Dermis microvascular lymphatic vessel endothelial cell (primary cell): ENCODE data around the gene BAZ2B. TPM values are rescaled to one million over a fixed set of nuclear protein-coding genes. Genes with fewer than 3 reads are reported as not detected.

Experiments
- DNase-seq, 2 donors: peaks; one replicate each; pipeline versions ENCODE4 v3.0.0 to v3.0.0-alpha.2; 2010; ENCODE audit warnings: low read depth in 2 of 2
- total RNA-seq: library from RNA; depleted of rRNA; stranded (reverse); fragments of >200 nt; gene quantifications from 2 replicates; pipeline ENCODE4 v1.2.1, GENCODE V29; 2014

The BAZ2B gene
- total RNA-seq, 1 donor from 2014 or later = 46.0 TPM

DNA sequence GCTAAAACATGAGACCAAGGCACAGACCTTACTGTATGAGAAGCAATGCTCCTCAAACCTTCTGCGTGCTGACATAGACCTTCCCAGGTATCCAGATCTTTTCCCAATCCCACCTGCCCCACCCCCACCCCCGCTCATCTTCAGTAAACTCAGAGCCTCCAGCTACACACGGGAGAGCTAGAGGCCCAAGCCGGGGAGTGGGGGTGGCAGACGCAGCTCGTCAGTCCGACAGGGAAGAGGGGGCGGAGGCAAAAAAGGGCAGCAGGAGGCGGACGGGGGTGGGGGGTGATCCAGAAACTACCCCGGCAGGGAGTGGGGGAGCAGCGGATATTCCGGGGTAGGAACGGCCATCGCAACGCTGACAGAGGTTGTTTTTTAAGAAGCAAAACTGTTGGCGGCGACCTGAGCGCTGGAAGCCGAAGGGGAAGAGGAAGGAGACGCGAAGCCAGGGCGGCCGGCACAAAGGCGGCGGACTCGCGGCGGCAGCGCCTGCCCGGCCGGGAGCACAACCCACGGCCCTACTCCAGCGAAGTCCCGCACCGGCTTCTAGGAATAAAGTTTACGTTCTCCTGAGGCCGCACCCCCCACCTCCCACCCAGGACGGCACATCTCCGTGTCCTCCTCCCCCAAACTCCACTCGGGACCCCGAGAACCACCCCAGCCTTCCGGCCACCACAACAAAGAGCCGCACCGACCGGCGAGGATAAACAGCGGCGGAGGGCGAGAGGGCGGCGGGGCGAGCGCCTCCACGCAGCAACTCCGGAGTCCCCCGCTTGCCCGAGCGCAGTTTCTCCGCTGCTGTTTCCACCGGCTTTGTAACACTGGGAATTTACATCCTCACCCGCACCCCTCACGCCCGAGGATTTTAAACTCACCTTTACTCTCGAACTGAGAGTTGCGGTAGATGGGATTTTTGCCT is 722 bp downstream of the BAZ2B start:
- peak; percentile 88 to 97 for DNase-seq

DNA sequence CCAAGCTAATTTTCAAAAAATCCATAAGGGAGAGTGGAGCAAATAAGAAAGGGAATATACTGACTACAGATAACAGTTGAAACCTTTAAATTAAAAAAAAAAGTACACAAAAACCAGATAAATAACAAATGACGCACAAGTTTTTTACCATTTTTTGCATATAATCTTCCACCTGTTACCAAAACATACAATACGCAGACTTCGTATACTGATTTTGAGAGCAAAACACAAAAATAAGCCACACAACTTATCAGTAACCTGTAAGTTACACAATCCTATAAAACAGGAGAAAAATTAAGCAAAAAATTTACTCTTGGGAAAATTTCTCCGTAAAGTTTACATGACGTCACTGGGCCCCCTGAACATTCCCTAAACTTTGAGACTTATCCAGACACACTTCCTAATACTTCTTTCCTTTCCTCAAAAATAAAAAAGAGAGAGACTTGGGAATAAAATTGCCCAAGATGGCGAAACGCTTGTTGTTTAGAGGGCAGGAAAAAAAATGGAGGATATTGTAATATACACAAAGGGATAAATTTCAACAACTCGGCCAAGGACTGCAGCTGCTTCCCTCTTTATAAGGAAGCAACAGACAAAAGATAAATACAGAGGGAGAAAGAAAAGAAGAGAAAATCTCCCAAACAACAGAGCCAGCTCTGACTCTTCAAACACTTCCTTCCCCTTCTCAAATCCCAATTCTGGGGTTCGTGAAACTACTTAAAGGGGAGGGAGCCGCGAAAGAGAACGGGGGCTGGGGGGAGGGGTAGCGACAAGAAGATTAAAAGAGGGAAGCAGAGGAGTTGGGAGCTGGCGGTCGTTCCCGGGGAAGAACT is 1.6 kb downstream of the BAZ2B start:
- peak; percentile 49 to 77 for DNase-seq

DNA sequence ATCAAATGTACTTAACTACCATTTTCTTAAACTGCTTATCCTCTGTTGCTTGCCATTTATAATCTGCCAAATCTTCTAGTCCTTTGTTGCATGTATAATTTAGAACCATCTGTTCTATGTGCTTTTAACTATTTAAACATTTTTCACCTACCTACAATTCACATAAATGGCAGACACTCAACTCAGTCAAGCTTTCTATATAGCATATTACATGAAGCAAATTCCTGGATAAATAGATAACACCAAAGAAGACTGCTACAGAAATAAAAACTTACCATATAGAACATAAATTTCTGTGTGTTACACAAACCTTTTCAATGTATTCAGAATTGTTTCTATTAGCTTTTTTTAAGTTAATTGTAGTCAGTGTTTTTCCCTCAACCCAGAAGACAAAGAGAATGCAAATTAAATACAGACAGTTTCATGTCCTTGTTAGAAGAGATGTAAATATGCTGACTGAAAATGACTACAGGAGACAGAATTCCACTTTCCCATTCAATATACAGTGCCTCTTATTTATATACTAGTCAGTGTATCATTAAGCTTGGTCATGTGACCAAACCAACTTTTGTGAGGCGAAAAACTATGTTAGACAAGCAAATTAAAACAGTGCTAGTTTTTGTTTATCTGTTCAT is 2.6 kb downstream of the BAZ2B start:
- peak; percentile 49 to 70 for DNase-seq

DNA sequence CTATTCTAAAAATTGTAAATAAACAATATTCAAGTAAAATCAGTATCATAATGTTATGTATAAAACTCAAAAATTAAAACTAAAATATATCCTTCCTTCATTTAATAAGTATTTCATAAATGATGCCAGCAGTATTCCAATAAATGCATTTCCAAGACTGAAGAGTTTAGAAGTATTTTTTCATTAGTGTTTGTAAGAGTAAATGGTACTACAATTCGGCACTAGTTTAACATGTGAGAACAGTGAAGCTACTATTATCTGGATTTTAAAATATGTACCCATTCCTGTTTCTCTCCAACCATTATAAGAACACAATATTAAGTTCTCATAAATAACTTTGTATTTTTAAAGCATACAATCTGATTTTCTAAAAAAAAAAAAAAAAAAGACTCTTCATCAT is 3.3 kb downstream of the BAZ2B start:
- DNase-seq = no peak

DNA sequence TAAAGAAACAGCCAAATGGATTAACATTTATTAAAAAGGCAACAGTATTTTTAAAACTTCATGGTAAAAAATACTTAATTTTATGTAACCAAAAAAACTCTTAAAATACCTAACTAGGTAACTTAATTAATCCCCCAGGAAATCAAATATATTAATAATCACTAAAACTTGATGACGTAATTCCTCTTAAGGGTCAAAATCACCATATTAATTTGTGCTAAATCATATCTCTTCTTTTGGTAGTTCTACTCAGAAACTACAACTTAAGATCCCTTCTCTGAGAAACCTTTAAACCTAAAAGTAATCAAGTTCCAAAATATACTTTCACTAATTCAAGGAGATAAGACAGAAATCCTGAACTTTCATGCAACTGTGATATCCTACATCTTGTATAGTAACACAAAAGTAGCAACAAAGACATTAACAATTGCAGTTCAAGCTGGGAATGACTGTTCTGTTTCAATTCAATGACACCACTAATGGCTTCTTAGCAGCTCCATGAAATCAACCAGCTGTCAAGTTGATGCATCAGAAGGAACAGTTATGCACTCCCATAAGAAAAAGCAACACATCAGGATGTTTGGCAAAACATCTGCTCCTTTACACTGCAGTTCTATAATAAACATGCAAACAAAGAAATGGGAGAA is 4.0 kb downstream of the BAZ2B start:
- peak in 1 of 2 donors; percentile 29 for DNase-seq

DNA sequence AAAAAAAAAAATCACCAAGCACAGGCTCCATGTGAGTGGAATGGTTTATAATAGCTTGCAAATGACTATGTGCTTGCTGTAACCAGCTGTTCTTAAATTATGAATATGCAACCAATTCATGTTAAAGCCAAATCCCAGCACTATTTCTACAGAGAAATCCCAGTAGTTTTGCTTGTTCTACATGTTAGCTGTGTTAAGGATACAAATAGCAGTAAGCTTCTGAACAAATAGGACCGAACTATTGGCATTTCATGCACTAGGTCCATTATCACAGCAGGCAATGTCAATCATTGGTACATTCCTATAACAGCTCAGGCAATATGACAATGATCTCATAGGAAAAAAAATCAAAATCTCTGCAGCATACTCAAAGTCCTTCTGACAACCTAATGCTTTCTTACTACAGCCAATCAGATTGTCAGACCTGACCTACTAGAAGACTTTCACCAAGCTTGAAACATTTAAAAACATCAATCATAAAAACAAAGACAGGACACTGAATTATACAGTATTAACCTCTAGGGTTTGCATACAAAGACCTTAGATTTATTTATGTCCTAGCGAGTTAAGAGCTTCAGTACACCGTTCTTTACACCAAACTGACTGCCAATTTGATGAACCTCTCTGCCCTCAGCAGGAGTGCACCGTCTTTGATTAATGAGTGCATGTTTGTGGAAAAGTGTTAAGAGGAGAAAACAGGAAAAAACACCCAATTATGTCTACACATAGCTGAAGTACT is 6.4 kb downstream of the BAZ2B start:
- DNase-seq = no peak

DNA sequence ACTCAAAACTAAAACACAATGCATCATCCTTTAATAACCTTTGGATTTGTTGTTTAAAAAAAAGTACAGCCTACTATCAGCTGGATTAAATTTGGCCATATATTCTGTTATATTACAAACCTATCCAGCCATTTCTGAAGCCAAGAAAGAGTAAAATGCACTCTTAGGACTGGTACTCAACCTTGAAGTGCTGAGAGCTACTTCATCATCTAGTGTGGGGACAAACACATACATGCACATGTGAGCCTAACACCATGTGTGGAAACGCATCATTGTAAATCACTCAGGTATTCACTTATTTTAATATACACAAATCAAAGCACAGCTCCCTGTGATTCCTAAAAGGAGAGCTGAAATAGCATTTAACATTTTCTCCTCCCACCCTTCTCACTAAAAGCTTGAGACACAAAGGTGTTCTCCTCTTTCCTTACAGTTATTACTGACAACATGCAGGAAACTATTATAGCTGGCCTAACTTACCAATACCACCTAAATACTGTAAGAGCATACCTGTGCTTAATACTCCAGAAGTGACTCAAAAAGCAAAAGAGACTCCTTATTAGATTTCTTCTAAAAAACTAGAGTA is 7.5 kb downstream of the BAZ2B start:
- no peak for DNase-seq

DNA sequence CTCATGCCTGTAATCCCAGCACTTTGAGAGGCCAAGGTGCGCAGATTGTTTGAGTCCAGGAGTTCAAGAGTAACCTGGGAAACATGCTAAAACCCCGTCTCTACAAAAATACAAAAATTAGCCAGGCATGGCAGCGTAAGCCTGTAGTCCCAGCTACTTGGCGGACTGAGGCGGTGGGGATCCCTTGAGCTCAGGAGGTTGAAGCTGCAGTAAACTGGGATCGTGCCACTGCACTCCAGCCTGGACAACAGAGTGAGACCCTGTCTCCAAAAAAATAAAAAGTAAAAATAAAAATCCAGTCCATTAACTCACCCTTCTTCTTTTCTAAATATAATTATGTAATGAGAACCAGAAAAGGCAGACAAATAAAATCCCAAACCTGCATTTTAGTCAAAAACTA is 8.2 kb downstream of the BAZ2B start:
- DNase-seq = no peak

DNA sequence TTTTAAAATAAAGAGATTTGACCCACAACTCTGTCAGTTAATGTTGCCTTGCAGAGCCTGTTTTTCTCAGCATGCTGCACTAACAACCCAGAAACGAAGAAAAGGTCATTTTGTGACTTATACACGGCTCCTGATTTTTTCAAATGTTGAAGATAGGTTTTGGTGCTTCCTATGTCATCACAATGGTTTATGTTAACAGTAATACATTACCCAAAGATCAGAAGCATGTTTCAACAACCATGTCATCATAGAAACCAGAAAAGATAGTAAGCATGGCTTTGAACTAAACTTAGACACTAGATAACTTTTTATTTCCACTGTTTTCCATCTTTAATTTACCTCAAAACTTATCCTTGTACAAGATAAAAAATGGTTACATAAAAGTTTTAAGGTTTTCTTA is 10.1 kb downstream of the BAZ2B start:
- DNase-seq = peak in 1 of 2 donors; percentile 12

DNA sequence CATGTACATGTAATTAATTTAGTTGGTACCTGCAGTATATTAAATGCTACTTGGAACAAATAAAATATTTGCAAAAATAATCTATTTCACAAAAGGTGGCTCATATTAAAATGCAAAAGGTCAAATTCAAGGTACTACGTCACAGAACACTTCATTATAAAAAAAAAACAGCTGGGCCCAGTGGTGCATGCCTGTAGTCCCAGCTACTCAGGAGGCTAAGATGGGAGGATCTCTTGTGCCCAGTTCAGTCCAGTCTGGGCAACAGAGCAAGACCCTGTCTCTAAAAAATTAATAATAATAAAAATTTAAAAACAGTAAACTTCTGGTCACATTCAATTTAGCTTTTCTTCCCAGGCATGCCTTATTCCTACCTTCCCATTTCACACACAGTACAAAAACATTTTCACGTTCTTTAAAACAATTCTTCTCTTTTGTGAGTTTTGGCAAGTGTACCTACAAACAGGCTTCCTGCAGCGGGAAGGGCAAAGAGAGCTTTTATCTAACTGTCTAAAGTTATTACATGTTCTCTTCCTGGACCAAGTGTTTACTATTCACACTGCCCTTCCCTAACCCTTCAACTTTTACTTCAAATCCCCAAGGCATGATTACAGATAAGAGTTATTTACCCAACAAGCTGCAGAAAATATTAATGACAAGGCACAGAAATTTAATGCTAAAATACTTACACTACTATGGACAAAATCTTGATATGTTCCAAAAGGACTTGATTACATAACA is 10.7 kb downstream of the BAZ2B start:
- DNase-seq = peak in 1 of 2 donors; percentile 85

DNA sequence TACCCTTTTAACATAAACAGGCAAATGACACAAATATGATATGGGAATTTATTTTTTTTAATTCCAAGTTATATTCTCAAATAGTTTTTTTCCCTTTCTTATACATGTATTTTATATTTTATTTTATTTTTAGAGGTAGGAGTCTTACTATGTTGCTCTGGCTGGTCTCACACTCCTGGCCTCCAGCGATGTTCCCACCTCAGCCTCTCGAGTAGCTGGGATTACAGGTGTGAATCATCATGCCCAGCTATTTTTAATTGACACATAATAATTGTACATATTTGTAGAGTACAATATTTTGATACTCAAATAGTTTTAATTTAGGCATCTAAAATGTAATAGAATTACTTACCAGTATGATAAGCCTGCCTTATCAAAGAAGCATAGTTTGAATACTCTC is 12.2 kb downstream of the BAZ2B start:
- DNase-seq = no peak

DNA sequence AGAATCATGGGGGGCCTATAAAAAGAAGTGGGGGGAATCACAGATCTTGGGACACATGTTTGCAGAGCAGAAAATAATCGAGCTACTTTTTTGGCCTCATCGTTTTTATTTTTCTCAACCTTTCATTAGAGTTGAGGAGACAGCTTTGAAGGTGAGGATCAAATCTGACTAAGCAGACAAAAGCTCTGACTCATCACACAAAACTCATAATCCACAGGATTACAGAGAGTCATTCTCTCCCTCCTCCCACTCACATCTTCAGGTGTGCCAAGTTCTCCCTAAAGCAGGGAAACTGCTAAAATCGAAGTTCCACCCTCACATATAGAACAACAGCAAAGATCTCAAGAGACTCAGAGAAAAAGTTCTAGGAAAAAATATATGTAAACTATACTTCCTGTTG is 15.6 kb downstream of the BAZ2B start:
- DNase-seq = peak in 1 of 2 donors; percentile 40

DNA sequence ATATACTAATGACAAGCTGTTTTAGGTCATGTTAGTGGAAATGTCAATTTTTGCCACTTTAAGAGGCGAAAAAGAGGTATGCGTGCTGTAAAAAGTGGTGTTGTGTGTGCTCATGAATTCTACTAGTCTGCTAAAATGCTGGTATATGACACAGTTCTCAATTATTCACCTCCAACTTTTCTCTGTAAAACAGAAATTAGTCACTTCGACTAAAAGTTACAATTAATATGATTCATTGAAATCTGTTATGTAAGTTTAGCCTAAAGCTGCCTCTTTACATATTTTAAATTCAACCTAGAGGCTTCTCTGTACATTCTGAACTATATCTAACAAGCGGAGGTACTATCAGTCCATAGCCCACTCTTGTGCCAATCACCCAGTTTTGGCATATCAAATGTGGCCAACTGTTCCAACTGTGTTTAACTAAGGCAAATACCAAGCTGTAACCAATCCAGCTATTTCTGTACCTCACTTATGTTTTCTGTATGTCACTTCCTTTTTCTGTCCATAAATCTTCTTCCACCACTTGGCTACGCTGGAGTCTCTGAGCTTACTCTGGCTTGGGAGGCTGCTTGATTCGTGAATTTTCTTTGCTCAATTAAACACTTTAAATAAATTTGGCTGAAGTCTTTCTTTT is 20.8 kb downstream of the BAZ2B start:
- no peak for DNase-seq

DNA sequence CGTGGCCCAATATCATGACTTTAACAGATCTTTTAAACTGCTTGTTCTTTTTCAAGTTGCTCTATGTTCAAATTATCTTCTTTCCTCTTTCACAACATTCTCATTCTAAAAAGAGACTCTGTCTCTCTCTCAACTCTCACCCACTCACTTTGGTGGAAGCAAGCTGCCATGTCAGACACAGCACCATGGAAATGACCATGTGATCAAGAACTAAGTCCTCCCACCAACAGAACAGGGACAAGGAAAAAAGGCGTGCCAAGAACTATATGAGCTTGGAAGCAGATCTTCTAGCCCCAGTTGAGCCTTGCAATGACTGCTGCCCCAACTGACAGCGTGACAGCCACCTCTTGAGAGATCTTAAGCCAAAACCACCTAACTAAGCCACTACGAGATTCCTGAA is 23.9 kb downstream of the BAZ2B start:
- DNase-seq = no peak

DNA sequence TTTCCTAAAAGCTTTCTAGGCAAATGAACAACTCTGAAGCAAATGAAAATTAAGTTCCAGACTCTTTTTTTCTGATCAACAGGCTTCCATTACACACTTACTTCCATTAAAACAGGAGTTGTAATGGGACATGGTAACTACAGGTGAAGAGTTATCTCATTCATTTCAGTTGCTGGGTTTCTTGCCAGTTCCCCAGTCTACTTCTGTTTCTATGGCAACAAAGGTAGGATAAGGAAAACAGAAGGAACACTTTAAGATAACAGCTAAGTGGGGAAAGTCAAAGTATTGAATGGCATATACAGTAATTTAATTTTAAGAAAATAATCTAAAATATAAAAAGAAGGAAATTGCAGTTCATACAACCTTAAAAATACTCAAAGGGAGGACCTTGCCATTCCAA is 25.1 kb downstream of the BAZ2B start:
- DNase-seq = no peak

DNA sequence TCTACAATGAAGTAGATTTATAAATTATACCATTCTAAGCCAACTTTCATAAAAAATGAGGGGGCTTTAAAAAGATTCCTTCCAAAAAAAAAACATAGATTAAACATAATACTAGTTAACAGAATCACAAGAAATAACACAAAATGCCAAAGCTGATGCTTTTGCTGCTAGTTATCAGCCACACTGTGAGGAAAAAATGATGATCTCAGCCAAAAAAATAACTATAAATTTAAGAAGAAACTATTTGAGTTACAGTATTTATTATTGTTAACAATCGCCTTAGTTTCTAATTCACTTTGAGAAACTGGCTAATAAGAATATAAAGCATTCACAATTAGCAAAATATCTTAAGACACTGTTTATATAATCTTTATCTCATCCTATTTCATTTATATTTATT is 27.1 kb downstream of the BAZ2B start:
- no peak for DNase-seq

DNA sequence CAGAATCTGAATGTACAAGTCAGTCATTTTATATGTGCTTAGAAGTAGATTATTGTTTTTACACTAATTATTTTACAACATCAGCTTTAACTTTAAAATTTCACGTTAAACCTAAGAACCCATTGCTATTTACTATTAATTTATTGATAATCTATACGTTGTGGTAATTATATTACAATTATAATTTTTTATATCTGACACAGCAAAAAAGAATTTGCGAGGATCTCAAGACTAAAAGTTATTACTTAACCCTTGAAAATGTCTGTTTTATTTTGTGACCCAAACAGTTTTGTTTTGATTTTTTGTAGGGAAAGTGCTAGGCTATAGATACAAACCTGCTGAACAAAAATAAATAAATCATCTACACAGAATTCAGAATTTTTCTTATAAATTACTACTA is 30.3 kb downstream of the BAZ2B start:
- no peak for DNase-seq

DNA sequence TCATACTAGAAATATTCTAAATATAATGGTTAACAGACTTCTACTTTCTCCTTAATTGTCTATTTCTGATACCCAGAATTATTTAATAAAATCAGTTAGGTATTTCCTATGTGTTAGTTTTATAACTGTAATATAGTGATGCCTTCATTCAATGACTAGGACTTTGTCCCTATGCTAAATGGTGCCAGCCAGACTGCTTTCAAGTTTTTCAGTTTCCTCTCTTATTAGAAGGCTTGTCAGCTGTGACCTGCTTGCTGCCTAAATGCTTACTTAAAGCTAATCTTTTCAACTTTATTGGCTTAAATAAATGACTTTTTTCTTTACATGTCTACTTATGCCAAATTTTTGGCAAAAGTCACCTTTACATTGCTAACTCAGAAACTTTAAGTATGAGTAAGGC is 30.7 kb downstream of the BAZ2B start:
- DNase-seq = no peak

DNA sequence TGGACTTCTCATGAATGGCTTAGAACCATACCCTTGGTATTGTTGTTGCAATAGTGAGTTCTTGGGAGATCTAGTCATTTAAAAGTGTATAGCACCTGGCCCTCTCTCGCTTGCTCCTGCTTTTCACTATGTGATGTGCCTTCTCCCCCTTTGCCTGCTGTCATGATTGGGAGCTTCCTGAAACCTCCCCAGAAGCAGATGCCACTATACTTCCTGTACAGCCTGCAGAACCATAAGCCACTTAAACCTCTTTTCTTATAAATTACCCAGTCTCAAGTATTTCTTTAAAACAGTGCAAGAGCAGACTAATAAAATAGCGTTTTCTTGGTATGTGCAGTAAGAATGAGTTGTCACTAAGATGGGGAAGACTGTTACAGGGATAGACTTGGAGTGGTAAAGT is 31.6 kb downstream of the BAZ2B start:
- no peak for DNase-seq
